Measurements from ENCODE around the gene ZNF783.

DNA sequence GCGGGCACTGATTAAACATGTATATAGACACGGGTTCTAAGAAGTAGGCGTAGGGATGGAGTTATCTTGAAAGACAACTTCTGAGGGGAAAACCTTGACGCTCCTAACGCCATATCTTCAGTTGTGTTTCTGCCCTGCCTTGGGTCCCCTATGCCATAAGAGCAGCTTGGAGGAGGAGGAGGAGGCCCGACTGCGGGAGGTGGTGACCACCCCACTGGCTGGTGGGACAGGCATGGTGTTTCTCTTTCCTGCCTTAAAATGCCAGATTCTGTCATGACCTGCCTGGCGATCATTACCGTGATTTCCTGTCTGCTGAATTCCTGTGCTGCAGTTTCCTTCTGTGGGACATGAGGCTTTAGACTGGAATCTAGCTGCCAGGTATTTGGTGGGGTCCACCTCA lies 15.9 kb downstream of the ZNF783 start:
- TF ChIP-seq, protein P1, sequence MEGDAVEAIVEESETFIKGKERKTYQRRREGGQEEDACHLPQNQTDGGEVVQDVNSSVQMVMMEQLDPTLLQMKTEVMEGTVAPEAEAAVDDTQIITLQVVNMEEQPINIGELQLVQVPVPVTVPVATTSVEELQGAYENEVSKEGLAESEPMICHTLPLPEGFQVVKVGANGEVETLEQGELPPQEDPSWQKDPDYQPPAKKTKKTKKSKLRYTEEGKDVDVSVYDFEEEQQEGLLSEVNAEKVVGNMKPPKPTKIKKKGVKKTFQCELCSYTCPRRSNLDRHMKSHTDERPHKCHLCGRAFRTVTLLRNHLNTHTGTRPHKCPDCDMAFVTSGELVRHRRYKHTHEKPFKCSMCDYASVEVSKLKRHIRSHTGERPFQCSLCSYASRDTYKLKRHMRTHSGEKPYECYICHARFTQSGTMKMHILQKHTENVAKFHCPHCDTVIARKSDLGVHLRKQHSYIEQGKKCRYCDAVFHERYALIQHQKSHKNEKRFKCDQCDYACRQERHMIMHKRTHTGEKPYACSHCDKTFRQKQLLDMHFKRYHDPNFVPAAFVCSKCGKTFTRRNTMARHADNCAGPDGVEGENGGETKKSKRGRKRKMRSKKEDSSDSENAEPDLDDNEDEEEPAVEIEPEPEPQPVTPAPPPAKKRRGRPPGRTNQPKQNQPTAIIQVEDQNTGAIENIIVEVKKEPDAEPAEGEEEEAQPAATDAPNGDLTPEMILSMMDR (IDR thresholded peaks at IDR 0.05; ENCODE audit: low read length) = no peak
- TF ChIP-seq EZH2 (IDR thresholded peaks at IDR 0.05; ENCODE audit: borderline replicate concordance, low read length) = no peak

Measured in OCI-LY1 (cell line).